Neural crest cell (in vitro differentiated cells): ENCODE measurements around the gene TSHZ2. TPM values are rescaled to one million over a fixed set of nuclear protein-coding genes. Genes with fewer than 3 reads are reported as not detected.

ENCODE experiments used
- DNase-seq: peaks from one replicate; pipeline ENCODE4 v3.0.0; 2021; ENCODE audit warnings: low read depth, mixed read lengths, low spot score
- H3K27ac Mint-ChIP-seq: one replicate; pipeline ENCODE4 v1.8.0; 2021; ENCODE audit warnings: mild to moderate bottlenecking, mixed read lengths; ENCODE audit not compliant: unreplicated experiment
- H3K27me3 Mint-ChIP-seq: 2 replicates; pipeline ENCODE4 v1.8.0; 2021; ENCODE audit warnings: low read depth, mild to moderate bottlenecking, mixed read lengths
- H3K36me3 Mint-ChIP-seq: 2 replicates; pipeline ENCODE4 v1.8.0; 2021; ENCODE audit warnings: low read depth, mild to moderate bottlenecking, mixed read lengths
- H3K4me1 Mint-ChIP-seq: 2 replicates; pipeline ENCODE4 v1.8.0; 2021; ENCODE audit warnings: mixed read lengths
- H3K4me3 Mint-ChIP-seq: one replicate; pipeline ENCODE4 v1.8.0; 2021; ENCODE audit warnings: mild to moderate bottlenecking, mixed read lengths
- H3K9me3 Mint-ChIP-seq: 2 replicates; pipeline ENCODE4 v1.8.0; 2021; ENCODE audit warnings: mixed read lengths
- CTCF ChIP-seq: fragments of 200-600 bp; sonication (generic); conservative IDR thresholded peaks from 2 replicates; pipeline ENCODE4 v1.5.0; 2021; ENCODE audit warnings: antibody characterized with exemption, mild to moderate bottlenecking
- total RNA-seq: library from RNA; stranded (reverse); gene quantifications from 2 replicates; pipeline ENCODE4 v1.2.1, GENCODE V29; 2021

Gene TSHZ2
- total RNA-seq, 1 donor from 2014 or later = 6.4 TPM

DNA sequence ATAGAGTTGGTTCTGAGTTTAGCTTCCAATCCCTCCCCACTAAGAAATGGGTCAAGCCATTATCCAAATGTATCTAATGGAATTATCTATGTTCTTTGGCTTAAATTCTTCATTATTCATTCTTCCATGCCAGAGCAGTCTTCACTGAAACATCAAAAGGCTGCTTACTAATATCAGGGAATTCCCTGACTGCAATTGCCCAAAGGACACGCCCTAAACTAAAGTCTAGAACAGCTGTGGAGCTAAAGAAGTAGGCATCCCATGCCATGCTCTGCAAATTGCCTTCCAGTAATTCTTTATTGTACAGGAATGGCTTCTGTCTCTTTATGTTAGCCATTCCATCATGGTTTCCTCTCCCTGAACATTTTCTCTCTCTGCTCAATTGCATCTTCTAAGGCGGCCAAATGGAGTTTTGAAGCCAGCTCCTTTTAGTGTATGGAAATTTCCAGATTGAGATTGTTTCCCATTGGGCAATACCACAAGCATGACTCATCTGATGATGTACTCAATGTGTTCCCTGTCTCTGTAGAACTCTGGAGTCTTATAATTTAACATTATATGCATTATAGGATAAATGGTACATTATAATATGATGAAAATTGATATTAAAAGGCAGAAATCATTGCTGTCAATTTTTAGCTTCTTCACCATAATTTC, 28.8 kb upstream of the TSHZ2 start:
- Mint-ChIP-seq H3K27ac (no peak overlapping the region), H3K36me3 (no peaks in the 10 kb centered on the region), H3K27me3 (no peaks in the 10 kb centered on the region), H3K4me3 (no peak overlapping the region), H3K9me3 (peaks cover 2% of the 10 kb centered on the region), H3K4me1 (no peaks in the 10 kb centered on the region)
- DNase-seq = no peak
- TF ChIP-seq CTCF = no peak

DNA sequence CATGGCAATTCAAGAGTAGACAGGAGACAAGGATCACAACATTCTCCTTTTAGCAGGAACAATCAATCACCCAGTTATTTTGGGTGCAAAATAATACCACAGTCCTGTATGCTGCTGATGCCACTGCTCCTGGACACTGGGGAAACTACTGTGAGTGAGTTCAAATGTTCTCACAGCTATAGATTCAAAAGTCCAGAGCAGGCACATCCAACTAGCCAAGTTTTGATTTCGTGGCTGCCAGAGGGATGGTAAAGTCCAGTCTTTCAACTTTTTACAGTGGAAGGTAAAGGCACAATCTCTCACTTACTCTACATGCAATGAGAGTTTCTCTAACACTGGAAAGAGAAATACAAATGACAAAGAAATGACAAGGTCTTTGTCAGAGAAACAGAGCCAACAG, 26.9 kb upstream of the TSHZ2 start:
- no peak for DNase-seq
- Mint-ChIP-seq H3K9me3 (peaks cover 6% of the 10 kb centered on the region), H3K27me3 (no peaks in the 10 kb centered on the region), H3K36me3 (no peaks in the 10 kb centered on the region), H3K4me3 (no peak overlapping the region), H3K27ac (no peak overlapping the region), H3K4me1 (no peaks in the 10 kb centered on the region)
- TF ChIP-seq CTCF = no peak

DNA sequence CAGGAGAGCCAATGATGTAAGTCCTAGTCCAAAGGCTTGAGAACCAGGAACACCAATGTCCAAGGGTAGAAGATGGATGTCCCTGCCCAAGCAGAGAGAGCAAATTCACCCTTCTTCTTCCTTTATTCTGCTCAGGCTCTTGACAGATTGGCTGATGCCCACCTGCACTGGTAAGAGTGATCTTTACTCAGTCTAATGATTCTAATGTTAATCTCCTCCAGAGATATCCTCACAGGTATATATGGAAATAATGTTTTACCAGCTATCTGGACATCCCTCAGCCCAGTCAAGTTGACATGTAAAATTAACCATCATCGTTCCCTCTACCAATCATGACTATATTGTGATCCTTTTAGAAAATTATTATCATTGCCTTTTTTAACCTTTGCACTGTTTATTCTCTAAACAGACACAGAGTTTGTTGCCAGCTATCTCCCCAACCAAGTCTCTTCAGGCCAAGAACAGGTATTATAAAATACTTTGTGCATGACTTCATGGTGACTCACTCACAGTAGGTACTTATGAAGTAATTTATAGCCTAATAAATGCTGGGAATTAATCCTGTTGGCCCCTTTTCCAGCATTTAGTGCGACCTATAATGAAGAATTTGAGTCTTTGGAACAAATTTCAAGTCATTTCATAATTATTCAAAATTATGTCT, 26.2 kb upstream of the TSHZ2 start:
- no peaks in the 10 kb centered on the region for H3K36me3 Mint-ChIP-seq

GRCh38 chr20:52948491-52948890, 23.7 kb upstream of the TSHZ2 start:
- H3K27ac Mint-ChIP-seq = no peak overlapping the region
- no peak for TF ChIP-seq CTCF
- DNase-seq = no peak
- no peaks in the 10 kb centered on the region for H3K36me3 Mint-ChIP-seq
- peaks cover 4% of the 10 kb centered on the region for H3K9me3 Mint-ChIP-seq
- no peaks in the 10 kb centered on the region for H3K4me1 Mint-ChIP-seq
- H3K4me3 Mint-ChIP-seq = no peak overlapping the region
- H3K27me3 Mint-ChIP-seq = no peaks in the 10 kb centered on the region

More for the DNA sequence above, 26.2 kb upstream of the TSHZ2 start:
- no peak for DNase-seq
- peaks cover 6% of the 10 kb centered on the region for H3K9me3 Mint-ChIP-seq
- H3K4me3 Mint-ChIP-seq = no peak overlapping the region
- no peaks in the 10 kb centered on the region for H3K4me1 Mint-ChIP-seq
- no peak overlapping the region for H3K27ac Mint-ChIP-seq
- H3K27me3 Mint-ChIP-seq = no peaks in the 10 kb centered on the region
- TF ChIP-seq CTCF = no peak

DNA sequence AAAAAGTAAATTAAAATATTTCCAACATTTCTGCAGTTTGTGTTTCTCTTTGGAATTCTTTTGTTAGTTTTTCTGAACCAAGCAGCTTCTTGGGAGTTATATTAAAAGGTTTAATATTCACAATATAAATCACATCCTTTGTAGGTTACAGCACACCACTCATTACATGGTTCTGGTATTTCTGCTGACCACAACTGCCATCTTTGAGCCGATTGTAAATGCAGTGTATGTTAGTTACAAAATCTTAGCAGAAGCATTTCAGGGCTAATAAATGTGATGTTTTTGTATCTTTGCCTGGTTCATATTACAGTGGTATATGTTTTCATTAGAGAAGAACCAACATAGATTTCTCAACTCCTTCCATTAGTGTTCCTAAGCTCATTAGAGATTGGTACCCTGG, 19.1 kb upstream of the TSHZ2 start:
- Mint-ChIP-seq H3K4me1 (no peaks in the 10 kb centered on the region), H3K27me3 (no peaks in the 10 kb centered on the region), H3K9me3 (peaks cover 4% of the 10 kb centered on the region), H3K27ac (no peak overlapping the region), H3K36me3 (no peaks in the 10 kb centered on the region), H3K4me3 (no peak overlapping the region)
- DNase-seq = no peak
- no peak for TF ChIP-seq CTCF
